K562 (cell line): ENCODE results near the gene SH2D1A.

ENCODE experiments used
- ATF2 ChIP-seq: sonication (generic); formaldehyde crosslinking; IDR thresholded peaks from 2 replicates; pipeline ENCODE4 v1.8.1; 2022; ENCODE audit warnings: missing genetic modification reagents
- BRCA1 ChIP-seq, 2 experiments: fragments of 450-650 bp in 1 of 2; sonication (generic) in 1 of 2; formaldehyde crosslinking in 1 of 2; IDR thresholded peaks; 2 replicates each; pipeline versions ENCODE4 v1.5.0 to v1.6.1; 2017 to 2020; ENCODE audit warnings: mild to moderate bottlenecking in 1 of 2, missing genetic modification reagents in 1 of 2
- EZH2 ChIP-seq: IDR thresholded peaks from 2 replicates; pipeline ENCODE4 v1.6.1; 2012; ENCODE audit warnings: low read depth, mild to moderate bottlenecking, inconsistent platforms, low read length, borderline replicate concordance
- HIVEP1 ChIP-seq: fragments of 250-450 bp; sonication (Bioruptor Pico); IDR thresholded peaks from 2 replicates; pipeline ENCODE4 v1.4.0; 2020; ENCODE audit warnings: mild to moderate bottlenecking
- L3MBTL2 ChIP-seq: fragments of 450-650 bp; IDR thresholded peaks from 2 replicates; pipeline ENCODE4 v1.6.1; 2016; ENCODE audit warnings: mild to moderate bottlenecking, moderate library complexity
- NCOA1 ChIP-seq: fragments of 450-650 bp; IDR thresholded peaks from 2 replicates; pipeline ENCODE4 v1.6.1; 2016; ENCODE audit warnings: low read depth
- SMARCA5 ChIP-seq: fragments of 450-650 bp; IDR thresholded peaks from 2 replicates; pipeline ENCODE4 v1.6.1; 2016
- SP1 ChIP-seq: sonication (generic); formaldehyde crosslinking; IDR thresholded peaks from 2 replicates; pipeline ENCODE4 v1.8.1; 2022; ENCODE audit warnings: mild to moderate bottlenecking, missing genetic modification reagents
- SRSF9 ChIP-seq: fragments of 200-400 bp; formaldehyde crosslinking; IDR thresholded peaks from 2 replicates; pipeline ENCODE4 v1.6.1; 2017; ENCODE audit warnings: low read depth, low read length, borderline replicate concordance
- TAL1 ChIP-seq: fragments of 450-650 bp; IDR thresholded peaks from 2 replicates; pipeline ENCODE4 v1.6.1; 2016; ENCODE audit warnings: mild to moderate bottlenecking
- ZNF384 ChIP-seq: IDR thresholded peaks from 2 replicates; pipeline ENCODE4 v1.6.1; 2012; ENCODE audit warnings: low read depth, low read length, improper control_type of control experiment
- TF ChIP-seq, protein P1 (sequence below), 3 experiments: IDR thresholded peaks in 2 of 3; conservative IDR thresholded peaks in 1 of 3; 2 replicates each; pipeline ENCODE4 v1.5.1; 2011 to 2012; ENCODE audit warnings: low read length in 3 of 3, mild to moderate bottlenecking in 3 of 3, control low read depth in 2 of 3, improper control_type of control experiment in 1 of 3, inconsistent platforms in 1 of 3, low read depth in 1 of 3, mixed read lengths in 1 of 3, moderate library complexity in 1 of 3; ENCODE audit not compliant: insufficient read depth in 2 of 3

- TF ChIP-seq SMARCA5 (no peak), SP1 (CRISPR knock-in tag) (no peak), L3MBTL2 (no peak), NCOA1 (no peak), SRSF9 (no peak), ATF2 (CRISPR knock-in tag) (no peak), HIVEP1 (no peak), EZH2 (no peak), BRCA1 (IDR thresholded peaks at IDR 0.05) (no peak), BRCA1 (CRISPR knock-in tag; IDR thresholded peaks at IDR 0.05) (no peak), TAL1 (no peak), ZNF384 (no peak)
- TF ChIP-seq, protein P1, sequence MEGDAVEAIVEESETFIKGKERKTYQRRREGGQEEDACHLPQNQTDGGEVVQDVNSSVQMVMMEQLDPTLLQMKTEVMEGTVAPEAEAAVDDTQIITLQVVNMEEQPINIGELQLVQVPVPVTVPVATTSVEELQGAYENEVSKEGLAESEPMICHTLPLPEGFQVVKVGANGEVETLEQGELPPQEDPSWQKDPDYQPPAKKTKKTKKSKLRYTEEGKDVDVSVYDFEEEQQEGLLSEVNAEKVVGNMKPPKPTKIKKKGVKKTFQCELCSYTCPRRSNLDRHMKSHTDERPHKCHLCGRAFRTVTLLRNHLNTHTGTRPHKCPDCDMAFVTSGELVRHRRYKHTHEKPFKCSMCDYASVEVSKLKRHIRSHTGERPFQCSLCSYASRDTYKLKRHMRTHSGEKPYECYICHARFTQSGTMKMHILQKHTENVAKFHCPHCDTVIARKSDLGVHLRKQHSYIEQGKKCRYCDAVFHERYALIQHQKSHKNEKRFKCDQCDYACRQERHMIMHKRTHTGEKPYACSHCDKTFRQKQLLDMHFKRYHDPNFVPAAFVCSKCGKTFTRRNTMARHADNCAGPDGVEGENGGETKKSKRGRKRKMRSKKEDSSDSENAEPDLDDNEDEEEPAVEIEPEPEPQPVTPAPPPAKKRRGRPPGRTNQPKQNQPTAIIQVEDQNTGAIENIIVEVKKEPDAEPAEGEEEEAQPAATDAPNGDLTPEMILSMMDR (IDR thresholded peaks at IDR 0.05 in 2 of 3, conservative IDR thresholded peaks at IDR 0.05 in 1 of 3; ENCODE audit: insufficient read depth in 2 of 3, low read depth in 1 of 3, low read length in 3 of 3): no peak
Observed at GRCh38 chrX:124358800-124359383, 12.5 kb downstream of the SH2D1A start.
